ENCODE data around the gene VPS54. TPM values are rescaled to one million over a fixed set of nuclear protein-coding genes. Genes with fewer than 3 reads are reported as not detected.

Gene VPS54
- total RNA-seq, 1 donor from 2014 or later: 17.2 TPM

DNA sequence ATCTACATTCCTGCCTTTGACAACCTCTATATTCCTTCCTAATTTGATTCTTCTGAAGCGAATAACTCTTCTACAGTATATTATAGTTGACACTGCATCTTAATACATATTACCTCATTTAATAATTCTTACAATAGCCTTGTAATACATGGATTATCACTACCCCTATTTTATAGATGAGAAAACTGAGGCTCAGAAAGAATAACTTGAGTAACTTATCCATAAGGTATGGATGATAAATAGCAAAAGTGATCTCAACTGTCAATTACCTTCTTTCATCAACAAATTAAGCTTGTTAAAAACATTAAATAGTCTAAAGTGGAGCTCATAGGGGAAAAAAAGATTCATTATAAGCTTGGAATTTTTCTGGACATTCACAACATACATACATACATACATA, 4.6 kb downstream of the VPS54 start:
- no peaks in the 10 kb centered on the region for H3K9me3 Mint-ChIP-seq (ENCODE audit: unreplicated experiment)
- no peak for TF ChIP-seq CTCF (IDR thresholded peaks at IDR 0.05)
- H3K4me3 Mint-ChIP-seq (ENCODE audit: unreplicated experiment): no peak overlapping the region
- H3K27me3 Mint-ChIP-seq (ENCODE audit: unreplicated experiment): no peaks in the 10 kb centered on the region
- DNase-seq (ENCODE audit: extremely low spot score, unreplicated experiment): no peak
- H3K27ac Mint-ChIP-seq (ENCODE audit: unreplicated experiment): no peak overlapping the region
- H3K36me3 Mint-ChIP-seq (ENCODE audit: unreplicated experiment): no peaks in the 10 kb centered on the region
- H3K4me1 Mint-ChIP-seq (ENCODE audit: unreplicated experiment): peaks cover 32% of the 10 kb centered on the region

DNA sequence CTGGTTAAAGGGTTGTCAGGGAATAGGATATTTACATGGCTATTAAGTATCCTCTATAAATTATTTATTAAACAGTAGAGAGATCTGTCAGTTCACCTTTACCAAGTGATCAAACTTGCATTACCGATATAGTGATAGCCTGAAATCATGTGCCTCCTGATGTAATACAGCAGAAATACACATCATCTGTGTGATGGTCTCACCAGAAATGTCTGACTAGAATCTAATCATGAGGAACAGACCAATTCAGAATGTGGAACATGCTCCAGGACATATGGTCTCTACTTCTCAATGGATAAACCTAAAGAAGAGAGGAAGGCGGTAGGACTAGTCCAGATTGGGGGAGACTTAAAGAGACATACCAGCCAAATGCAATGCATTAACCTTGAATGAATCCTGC, 6.2 kb downstream of the VPS54 start:
- no peaks in the 10 kb centered on the region for H3K27me3 Mint-ChIP-seq (ENCODE audit: unreplicated experiment)
- no peaks in the 10 kb centered on the region for H3K9me3 Mint-ChIP-seq (ENCODE audit: unreplicated experiment)
- no peak for DNase-seq (ENCODE audit: extremely low spot score, unreplicated experiment)
- no peaks in the 10 kb centered on the region for H3K36me3 Mint-ChIP-seq (ENCODE audit: unreplicated experiment)
- H3K4me3 Mint-ChIP-seq (ENCODE audit: unreplicated experiment): no peak overlapping the region
- H3K4me1 Mint-ChIP-seq (ENCODE audit: unreplicated experiment): peaks cover 29% of the 10 kb centered on the region
- no peak for TF ChIP-seq CTCF (IDR thresholded peaks at IDR 0.05)
- no peak overlapping the region for H3K27ac Mint-ChIP-seq (ENCODE audit: unreplicated experiment)

GRCh38 chr2:64012115-64012514, 7.1 kb downstream of the VPS54 start:
- H3K4me3 Mint-ChIP-seq (ENCODE audit: unreplicated experiment): no peak overlapping the region
- H3K27ac Mint-ChIP-seq (ENCODE audit: unreplicated experiment): no peak overlapping the region
- H3K4me1 Mint-ChIP-seq (ENCODE audit: unreplicated experiment): peaks cover 22% of the 10 kb centered on the region
- H3K27me3 Mint-ChIP-seq (ENCODE audit: unreplicated experiment): no peaks in the 10 kb centered on the region
- H3K36me3 Mint-ChIP-seq (ENCODE audit: unreplicated experiment): peaks cover 2% of the 10 kb centered on the region
- DNase-seq (ENCODE audit: extremely low spot score, unreplicated experiment): no peak
- no peak for TF ChIP-seq CTCF (IDR thresholded peaks at IDR 0.05)
- no peaks in the 10 kb centered on the region for H3K9me3 Mint-ChIP-seq (ENCODE audit: unreplicated experiment)

GRCh38 chr2:64008434-64009009, 10.7 kb downstream of the VPS54 start:
- peaks cover 14% of the 10 kb centered on the region for H3K4me1 Mint-ChIP-seq (ENCODE audit: unreplicated experiment)
- H3K27ac Mint-ChIP-seq (ENCODE audit: unreplicated experiment): no peak overlapping the region
- TF ChIP-seq CTCF (IDR thresholded peaks at IDR 0.05): no peak
- no peak for DNase-seq (ENCODE audit: extremely low spot score, unreplicated experiment)
- no peaks in the 10 kb centered on the region for H3K9me3 Mint-ChIP-seq (ENCODE audit: unreplicated experiment)
- H3K4me3 Mint-ChIP-seq (ENCODE audit: unreplicated experiment): no peak overlapping the region
- no peaks in the 10 kb centered on the region for H3K27me3 Mint-ChIP-seq (ENCODE audit: unreplicated experiment)
- peaks cover 5% of the 10 kb centered on the region for H3K36me3 Mint-ChIP-seq (ENCODE audit: unreplicated experiment)

- no peaks in the 10 kb centered on the region for H3K27me3 Mint-ChIP-seq (ENCODE audit: unreplicated experiment)
- no peak for TF ChIP-seq CTCF (IDR thresholded peaks at IDR 0.05)
- H3K9me3 Mint-ChIP-seq (ENCODE audit: unreplicated experiment): no peaks in the 10 kb centered on the region
- H3K36me3 Mint-ChIP-seq (ENCODE audit: unreplicated experiment): peaks cover 5% of the 10 kb centered on the region
- DNase-seq (ENCODE audit: extremely low spot score, unreplicated experiment): no peak
- peaks cover 15% of the 10 kb centered on the region for H3K4me1 Mint-ChIP-seq (ENCODE audit: unreplicated experiment)
- no peak overlapping the region for H3K4me3 Mint-ChIP-seq (ENCODE audit: unreplicated experiment)
- H3K27ac Mint-ChIP-seq (ENCODE audit: unreplicated experiment): no peak overlapping the region
Observed at GRCh38 chr2:64007924-64008323, 11.3 kb downstream of the VPS54 start.

Data from osteocyte (in vitro differentiated cells).